H1 (cell line): Measurements from ENCODE around the gene AKR1C2. TPM values are rescaled to one million over a fixed set of nuclear protein-coding genes. Genes with fewer than 3 reads are reported as not detected.

Experiments
- CTCF ChIA-PET: fragments of 300-600 bp; sonication (Branson Sonifier 250); formaldehyde crosslinking; loops from one replicate; lab custom pipeline; 2021; ENCODE audit not compliant: partially characterized antibody; lab: Charles Lee
- POLR2A ChIA-PET: fragments of 300-600 bp; sonication (Branson Sonifier 250); formaldehyde crosslinking; loops from one replicate; lab custom pipeline; 2021; ENCODE audit warnings: inconsistent platforms; ENCODE audit not compliant: partially characterized antibody; lab: Charles Lee
- DNase-seq, 2 experiments: peaks; one replicate each; pipeline versions ENCODE4 v3.0.0 to v3.0.0-alpha.2; 2010 to 2022; ENCODE audit warnings: low spot score in 2 of 2, low read depth in 1 of 2, mixed read lengths in 1 of 2
- FAIRE-seq: peaks from 2 replicates; lab custom pipeline; 2011; peaks lifted over from hg19 to GRCh38; lab: Jason Lieb, UNC
- H2AFZ ChIP-seq: 2 replicates; pipeline ENCODE4 v1.8.1; 2012; ENCODE audit warnings: low read length, inconsistent platforms
- H2AK5ac ChIP-seq: 2 replicates; pipeline ENCODE4 v1.6.1; 2013; ENCODE audit warnings: low read depth, low read length
- H2BK120ac ChIP-seq: replicated peaks from 2 replicates; pipeline ENCODE3; 2013; ENCODE audit warnings: low read depth, low read length, inconsistent platforms
- H2BK12ac ChIP-seq: 2 replicates; pipeline ENCODE4 v1.6.1; 2013; ENCODE audit warnings: low read depth, low read length
- H2BK15ac ChIP-seq: 2 replicates; pipeline ENCODE4 v1.6.1; 2013; ENCODE audit warnings: low read length
- H2BK20ac ChIP-seq: 2 replicates; pipeline ENCODE4 v1.6.1; 2013; ENCODE audit warnings: low read length
- H2BK5ac ChIP-seq: 2 replicates; pipeline ENCODE4 v1.6.1; 2013; ENCODE audit warnings: low read depth, low read length
- H3K14ac ChIP-seq: 2 replicates; pipeline ENCODE4 v1.6.1; 2013; ENCODE audit warnings: inconsistent platforms; ENCODE audit not compliant: insufficient read length
- H3K18ac ChIP-seq: 2 replicates; pipeline ENCODE4 v1.6.1; 2013; ENCODE audit warnings: low read length; ENCODE audit errors: extremely low read depth
- H3K23ac ChIP-seq: 2 replicates; pipeline ENCODE4 v1.6.1; 2013; ENCODE audit warnings: inconsistent platforms; ENCODE audit not compliant: insufficient read length
- H3K23me2 ChIP-seq: 2 replicates; pipeline ENCODE4 v1.6.1; 2013; ENCODE audit warnings: low read depth, low read length
- H3K27ac ChIP-seq: 2 replicates; pipeline ENCODE4 v1.6.1; 2011; ENCODE audit warnings: low read depth, low read length, inconsistent platforms
- H3K27me3 ChIP-seq, 4 experiments: replicated peaks in 1 of 4; 1 replicate in 1 of 4; 2 replicates in 3 of 4; pipeline versions ENCODE4 v1.6.1 to v1.8.1; 2011 to 2013; ENCODE audit warnings: low read length in 3 of 4, mild to moderate bottlenecking in 3 of 4, inconsistent platforms in 2 of 4, mixed read lengths in 2 of 4, moderate library complexity in 1 of 4; ENCODE audit not compliant: control insufficient read depth in 3 of 4, insufficient read depth in 3 of 4; ENCODE audit errors: extremely low read depth in 1 of 4
- H3K36me3 ChIP-seq, 4 experiments: 2 replicates each; pipeline versions ENCODE4 v1.6.1 to v1.8.1; 2011 to 2013; ENCODE audit warnings: mild to moderate bottlenecking in 4 of 4, low read length in 3 of 4, moderate library complexity in 2 of 4, control low read depth in 1 of 4, inconsistent platforms in 1 of 4; ENCODE audit not compliant: insufficient read depth in 4 of 4, control insufficient read depth in 2 of 4
- H3K4ac ChIP-seq: replicated peaks from 2 replicates; pipeline ENCODE3; 2013; ENCODE audit warnings: low read length, low read depth, mixed read lengths, inconsistent platforms; ENCODE audit not compliant: insufficient read length
- H3K4me1 ChIP-seq, 4 experiments: replicated peaks in 1 of 4; 1 replicate in 1 of 4; 2 replicates in 3 of 4; pipeline versions ENCODE4 v1.6.1 to v1.8.1; 2011 to 2013; ENCODE audit warnings: low read length in 3 of 4, inconsistent platforms in 2 of 4, mixed read lengths in 1 of 4; ENCODE audit not compliant: insufficient read depth in 4 of 4, control insufficient read depth in 3 of 4
- H3K4me2 ChIP-seq, 2 experiments: 2 replicates each; pipeline versions ENCODE4 v1.6.1 to v1.8.1; 2011 to 2013; ENCODE audit warnings: low read depth in 2 of 2, low read length in 2 of 2, control low read depth in 1 of 2, inconsistent platforms in 1 of 2, mild to moderate bottlenecking in 1 of 2; ENCODE audit not compliant: insufficient read depth in 1 of 2
- H3K4me3 ChIP-seq, 4 experiments: fragments of 200-600, 300-600 bp in 1 of 4; sonication (generic), shearing (Covaris generic), sonication (Bioruptor Twin) in 1 of 4; 2 replicates each; pipeline versions ENCODE4 v1.5.1 to v1.8.1; 2011 to 2016; ENCODE audit warnings: low read length in 4 of 4, low read depth in 3 of 4, control low read depth in 2 of 4, inconsistent platforms in 2 of 4, mild to moderate bottlenecking in 2 of 4, mixed read lengths in 1 of 4, moderate library complexity in 1 of 4; ENCODE audit not compliant: insufficient read depth in 2 of 4; ENCODE audit errors: extremely low read depth in 1 of 4
- H3K56ac ChIP-seq: replicated peaks from 2 replicates; pipeline ENCODE3; 2013; ENCODE audit warnings: low read depth, mild to moderate bottlenecking, mixed read lengths, low read length, inconsistent platforms; ENCODE audit not compliant: insufficient read length
- H3K79me1 ChIP-seq: 2 replicates; pipeline ENCODE4 v1.6.1; 2013; ENCODE audit warnings: low read depth, low read length, control low read depth
- H3K79me2 ChIP-seq, 2 experiments: 2 replicates each; pipeline versions ENCODE4 v1.6.1 to v1.8.1; 2012 to 2013; ENCODE audit warnings: low read length in 2 of 2, mild to moderate bottlenecking in 2 of 2, inconsistent platforms in 1 of 2; ENCODE audit not compliant: insufficient read depth in 2 of 2, control insufficient read depth in 1 of 2
- H3K9ac ChIP-seq, 4 experiments: replicated peaks in 1 of 4; 1 replicate in 1 of 4; 2 replicates in 3 of 4; pipeline versions ENCODE4 v1.6.1 to v1.8.1; 2011 to 2013; ENCODE audit warnings: low read depth in 3 of 4, low read length in 3 of 4, control low read depth in 2 of 4, mild to moderate bottlenecking in 2 of 4, moderate library complexity in 2 of 4, inconsistent platforms in 1 of 4; ENCODE audit errors: extremely low read depth in 1 of 4
- H3K9me3 ChIP-seq, 2 experiments: 2 replicates each; pipeline versions ENCODE4 v1.6.1 to v1.8.1; 2012 to 2013; ENCODE audit warnings: mild to moderate bottlenecking in 2 of 2, moderate library complexity in 2 of 2, control low read depth in 1 of 2, inconsistent platforms in 1 of 2, low read depth in 1 of 2, low read length in 1 of 2, mixed read lengths in 1 of 2; ENCODE audit not compliant: insufficient read depth in 2 of 2
- H4K20me1 ChIP-seq, 2 experiments: replicated peaks in 1 of 2; 2 replicates each; pipeline versions ENCODE3 to v1.8.1; 2011 to 2013; ENCODE audit warnings: inconsistent platforms in 2 of 2, low read length in 2 of 2, mild to moderate bottlenecking in 1 of 2; ENCODE audit not compliant: insufficient read depth in 2 of 2, control insufficient read depth in 1 of 2
- H4K5ac ChIP-seq: 2 replicates; pipeline ENCODE4 v1.6.1; 2013; ENCODE audit warnings: low read length, low read depth, mixed read lengths, inconsistent platforms; ENCODE audit not compliant: insufficient read length
- H4K8ac ChIP-seq: 2 replicates; pipeline ENCODE4 v1.8.0; 2013; ENCODE audit warnings: mild to moderate bottlenecking, moderate library complexity, low read length, inconsistent platforms; ENCODE audit not compliant: insufficient read depth; ENCODE audit errors: extremely low read depth
- H4K91ac ChIP-seq: replicated peaks from 2 replicates; pipeline ENCODE3; 2013; ENCODE audit warnings: low read length, mixed read lengths, inconsistent platforms; ENCODE audit not compliant: insufficient read length
- BCL11A ChIP-seq, 2 experiments: IDR thresholded peaks; one replicate each; pipeline ENCODE4 v1.6.1; 2011; ENCODE audit warnings: low read depth in 2 of 2, low read length in 2 of 2, mild to moderate bottlenecking in 2 of 2
- CBX5 ChIP-seq: fragments of 300-800, 300-1000 bp; sonication (generic); IDR thresholded peaks from 2 replicates; pipeline ENCODE4 v1.7.1; 2016; ENCODE audit warnings: antibody characterized with exemption, low read length, low read depth
- CEBPB ChIP-seq: IDR thresholded peaks from 2 replicates; pipeline ENCODE4 v1.6.1; 2012; ENCODE audit warnings: low read depth, low read length
- HDAC6 ChIP-seq: IDR thresholded peaks from one replicate; pipeline ENCODE4 v1.7.1; 2012; ENCODE audit warnings: low read depth, mild to moderate bottlenecking, inconsistent platforms, low read length, moderate library complexity
- JUN ChIP-seq: IDR thresholded peaks from 2 replicates; pipeline ENCODE4 v1.6.1; 2011; ENCODE audit warnings: low read depth, mild to moderate bottlenecking, improper control_type of control experiment, low read length
- KDM1A ChIP-seq: fragments of 200-600, 300-600 bp; sonication (generic); IDR thresholded peaks from 2 replicates; pipeline ENCODE4 v1.7.1; 2016; ENCODE audit warnings: mild to moderate bottlenecking, low read length, borderline replicate concordance
- POLR2A ChIP-seq, 2 experiments: IDR thresholded peaks; 1 replicate in 1 of 2; 2 replicates in 1 of 2; pipeline ENCODE4 v1.6.1; 2011; ENCODE audit warnings: low read depth in 2 of 2, low read length in 2 of 2, mild to moderate bottlenecking in 2 of 2; ENCODE audit errors: control extremely low read depth in 1 of 2
- RAD21 ChIP-seq, 2 experiments: IDR thresholded peaks in 1 of 2; conservative IDR thresholded peaks in 1 of 2; 2 replicates each; pipeline ENCODE4 v1.6.1; 2011; ENCODE audit warnings: low read depth in 2 of 2, low read length in 2 of 2, improper control_type of control experiment in 1 of 2, inconsistent platforms in 1 of 2, mild to moderate bottlenecking in 1 of 2, moderate library complexity in 1 of 2
- RNF2 ChIP-seq: fragments of 200-900, 300-1000 bp; sonication (generic); IDR thresholded peaks from 2 replicates; pipeline ENCODE4 v1.7.1; 2016; ENCODE audit warnings: borderline replicate concordance, low read depth, mild to moderate bottlenecking, antibody characterized with exemption, low read length; ENCODE audit not compliant: poor library complexity, severe bottlenecking; ENCODE audit errors: missing control alignments
- RXRA ChIP-seq: IDR thresholded peaks from 2 replicates; pipeline ENCODE4 v1.6.1; 2011; ENCODE audit warnings: low read depth, mild to moderate bottlenecking, low read length, moderate library complexity; ENCODE audit not compliant: insufficient read depth
- SRF ChIP-seq: IDR thresholded peaks from 2 replicates; pipeline ENCODE4 v1.6.1; 2011; ENCODE audit warnings: mild to moderate bottlenecking, low read depth, low read length, moderate library complexity
- SUZ12 ChIP-seq: fragments of 200-600 bp; sonication (generic); IDR thresholded peaks from 2 replicates; pipeline ENCODE4 v1.6.1; 2012; ENCODE audit warnings: mild to moderate bottlenecking, inconsistent platforms, low read length, moderate library complexity, mixed read lengths
- TCF12 ChIP-seq: IDR thresholded peaks from 2 replicates; pipeline ENCODE4 v1.6.1; 2011; ENCODE audit warnings: low read depth, mild to moderate bottlenecking, low read length
- TEAD4 ChIP-seq: IDR thresholded peaks from 2 replicates; pipeline ENCODE4 v1.6.1; 2012; ENCODE audit warnings: low read depth, low read length, inconsistent platforms, mixed read lengths
- WGBS, 2 experiments: shearing (Covaris generic) in 1 of 2; methylation state at CpG; one replicate each; pipeline versions ENCODE4 v1.1.6 to v1.1.7; 2013 to 2015; ENCODE audit warnings: low lambda C conversion rate in 2 of 2, mixed read lengths in 2 of 2, inconsistent platforms in 1 of 2, low coverage in 1 of 2, missing lambda C conversion rate in 1 of 2; ENCODE audit not compliant: insufficient replicate concordance in 2 of 2, insufficient coverage in 1 of 2, insufficient read length in 1 of 2; ENCODE audit errors: extremely low coverage in 1 of 2, missing lambda C conversion rate in 1 of 2; 5-methylcytosine and 5-hydroxymethylcytosine counted together
- polyA plus RNA-seq, 7 experiments: library from polyadenylated mRNA; depleted of rRNA in 3 of 7; stranded (reverse) in 5 of 7; unstranded in 2 of 7; fragments of >200 nt in 5 of 7; fragments of 200-250 nt in 2 of 7; gene quantifications; 1 replicate in 5 of 7; 2 replicates in 1 of 7; 4 replicates in 1 of 7; pipeline versions ENCODE4 v1.2.1 to v1.2.3, GENCODE V29; 2011 to 2013; ENCODE audit warnings: missing spikeins in 2 of 7, mixed read lengths in 2 of 7
- total RNA-seq: library from RNA; stranded (reverse); fragmentation: NEBNext Ultra II Directional; extraction: Animal tissue kit (Norgen Biotek cat#: 25700); gene quantifications from 2 replicates; pipeline ENCODE4 v1.2.1, GENCODE V29; 2021

Gene AKR1C2
- total and polyA plus RNA-seq, 2 of the 8 experiments (the other 6 are each of a cell fraction or from before 2014, with no cell fraction given) = 0.77 to 1.2 TPM

GRCh38 chr10:5023177-5023805 lies 19.6 kb upstream of the AKR1C2 start:
- no peak overlapping the region for H4K91ac ChIP-seq
- FAIRE-seq = no peak
- peak overlapping the region; percentile 36 for H3K14ac ChIP-seq
- no peak overlapping the region for H3K23ac ChIP-seq
- DNase-seq = no peak
- no peak overlapping the region for H2BK15ac ChIP-seq
- H2BK5ac ChIP-seq = no peak overlapping the region
- no peak overlapping the region for H3K4me2 ChIP-seq
- POLR2A ChIA-PET = no interaction called here
- no peaks in the 10 kb centered on the region for H3K27me3 ChIP-seq
- no peak overlapping the region for H3K27ac ChIP-seq
- no peak overlapping the region for H2BK12ac ChIP-seq
- no peak overlapping the region for H4K5ac ChIP-seq
- H3K9ac ChIP-seq = no peak overlapping the region
- H2AK5ac ChIP-seq = no peak overlapping the region
- H4K20me1 ChIP-seq = no peaks in the 10 kb centered on the region
- H2BK120ac ChIP-seq = peak overlapping the region; percentile 22
- no peaks in the 10 kb centered on the region for H3K23me2 ChIP-seq
- no peaks in the 10 kb centered on the region for H3K9me3 ChIP-seq
- CTCF ChIA-PET = interaction anchor here (1.1 kb wide), 1 partner anchor 174 kb away, joined by 3 read pairs; no protein-coding TSS in a partner anchor
- 68% methylated on average over 4 of the region's 4 CpGs; no CpG with 5 or more reads in 1 of the 2 experiments for WGBS, 2 experiments
- no peak overlapping the region for H2BK20ac ChIP-seq
- no peak overlapping the region for H3K4me3 ChIP-seq
- no peak overlapping the region for H4K8ac ChIP-seq
- H3K4ac ChIP-seq = no peak overlapping the region
- H3K79me2 ChIP-seq = no peaks in the 10 kb centered on the region
- H2AFZ ChIP-seq = no peak overlapping the region
- no peaks in the 10 kb centered on the region for H3K79me1 ChIP-seq
- H3K18ac ChIP-seq = no peak overlapping the region
- H3K56ac ChIP-seq = no peak overlapping the region
- H3K36me3 ChIP-seq = no peaks in the 10 kb centered on the region
- no peaks in the 10 kb centered on the region for H3K4me1 ChIP-seq
- TF ChIP-seq RXRA = no peak
- no peak for TF ChIP-seq HDAC6
- TF ChIP-seq TEAD4 = no peak
- TF ChIP-seq CEBPB = no peak
- TF ChIP-seq KDM1A = no peak
- no peak for TF ChIP-seq CBX5
- TF ChIP-seq BCL11A (IDR thresholded peaks at IDR 0.05; ENCODE audit: low read depth in 2 of 2, low read length in 2 of 2) = no peak
- no peak for TF ChIP-seq JUN
- TF ChIP-seq SRF = no peak
- TF ChIP-seq RAD21 (IDR thresholded peaks at IDR 0.05 in 1 of 2, conservative IDR thresholded peaks at IDR 0.05 in 1 of 2; ENCODE audit: low read depth in 2 of 2, low read length in 2 of 2) = no peak
- TF ChIP-seq RNF2 = no peak
- TF ChIP-seq SUZ12 = no peak
- TF ChIP-seq POLR2A (IDR thresholded peaks at IDR 0.05; ENCODE audit: control extremely low read depth in 1 of 2, low read depth in 2 of 2, low read length in 2 of 2) = no peak
- no peak for TF ChIP-seq TCF12
